Measurements from ENCODE around the gene WNT4.

The WNT4 gene

GRCh38 chr1:22119626-22120468 lies 23.1 kb downstream of the WNT4 start:
- TF ChIP-seq CTCF (IDR thresholded peaks at IDR 0.05): no peak
- peaks cover 17 to 18% of the 10 kb centered on the region in 2 experiments for H3K4me1 ChIP-seq (ENCODE audit: control insufficient read depth in 1 of 2, insufficient read depth in 1 of 2, low read depth in 1 of 2, low read length in 1 of 2)
- H3K27ac ChIP-seq: no peak overlapping the region
- no peak overlapping the region for H3K4me3 ChIP-seq (ENCODE audit: low read depth in 1 of 2, low read length in 1 of 2)
- H3K27me3 ChIP-seq: no peaks in the 10 kb centered on the region
- peaks cover 56% of the 10 kb centered on the region for H3K36me3 ChIP-seq
- H3K9me3 ChIP-seq: no peaks in the 10 kb centered on the region

GRCh38 chr1:22118291-22118992 lies 24.5 kb downstream of the WNT4 start:
- Histone ChIP-seq H3K4me1 (ENCODE audit: control insufficient read depth in 1 of 2, insufficient read depth in 1 of 2, low read depth in 1 of 2, low read length in 1 of 2) (peaks cover 17 to 18% of the 10 kb centered on the region in 2 experiments), H3K27me3 (no peaks in the 10 kb centered on the region), H3K27ac (peak overlapping the region; percentile 23), H3K9me3 (no peaks in the 10 kb centered on the region), H3K4me3 (ENCODE audit: low read depth in 1 of 2, low read length in 1 of 2) (no peak overlapping the region), H3K36me3 (peaks cover 70% of the 10 kb centered on the region)
- no peak for TF ChIP-seq CTCF (IDR thresholded peaks at IDR 0.05)

- TF ChIP-seq CTCF (IDR thresholded peaks at IDR 0.05): no peak
- Histone ChIP-seq H3K27me3 (no peaks in the 10 kb centered on the region), H3K27ac (peak overlapping the region; percentile 33), H3K4me1 (ENCODE audit: control insufficient read depth in 1 of 2, insufficient read depth in 1 of 2, low read depth in 1 of 2, low read length in 1 of 2) (peaks cover 17 to 18% of the 10 kb centered on the region in 2 experiments), H3K36me3 (peaks cover 76% of the 10 kb centered on the region), H3K4me3 (ENCODE audit: low read depth in 1 of 2, low read length in 1 of 2) (no peak overlapping the region), H3K9me3 (no peaks in the 10 kb centered on the region)
Observed at GRCh38 chr1:22117851-22118250, 25.0 kb downstream of the WNT4 start.

- Histone ChIP-seq H3K4me3 (ENCODE audit: low read depth in 1 of 2, low read length in 1 of 2) (no peak overlapping the region), H3K36me3 (peaks cover 82% of the 10 kb centered on the region), H3K4me1 (ENCODE audit: control insufficient read depth in 1 of 2, insufficient read depth in 1 of 2, low read depth in 1 of 2, low read length in 1 of 2) (peaks cover 17 to 18% of the 10 kb centered on the region in 2 experiments), H3K27ac (peak overlapping the region; percentile 33), H3K27me3 (no peaks in the 10 kb centered on the region), H3K9me3 (no peaks in the 10 kb centered on the region)
- TF ChIP-seq CTCF (IDR thresholded peaks at IDR 0.05): no peak
Observed at GRCh38 chr1:22117238-22117637, 25.7 kb downstream of the WNT4 start.

- peaks cover 78% of the 10 kb centered on the region for H3K36me3 ChIP-seq
- H3K9me3 ChIP-seq: no peaks in the 10 kb centered on the region
- no peak overlapping the region for H3K4me3 ChIP-seq (ENCODE audit: low read depth in 1 of 2, low read length in 1 of 2)
- H3K27ac ChIP-seq: peak overlapping the region; percentile 23
- no peaks in the 10 kb centered on the region for H3K27me3 ChIP-seq
- H3K4me1 ChIP-seq (ENCODE audit: control insufficient read depth in 1 of 2, insufficient read depth in 1 of 2, low read depth in 1 of 2, low read length in 1 of 2): peaks cover 17 to 18% of the 10 kb centered on the region in 2 experiments
- no peak for TF ChIP-seq CTCF (IDR thresholded peaks at IDR 0.05)
Observed at GRCh38 chr1:22115286-22115685, 27.6 kb downstream of the WNT4 start.
